ENCODE results near the gene HADHB.
"Not testable (repeated sequence)": the region's sequence is repeated elsewhere in the genome, so short reads cannot be mapped to it uniquely, and the experiment has no call there.

Gene HADHB

DNA sequence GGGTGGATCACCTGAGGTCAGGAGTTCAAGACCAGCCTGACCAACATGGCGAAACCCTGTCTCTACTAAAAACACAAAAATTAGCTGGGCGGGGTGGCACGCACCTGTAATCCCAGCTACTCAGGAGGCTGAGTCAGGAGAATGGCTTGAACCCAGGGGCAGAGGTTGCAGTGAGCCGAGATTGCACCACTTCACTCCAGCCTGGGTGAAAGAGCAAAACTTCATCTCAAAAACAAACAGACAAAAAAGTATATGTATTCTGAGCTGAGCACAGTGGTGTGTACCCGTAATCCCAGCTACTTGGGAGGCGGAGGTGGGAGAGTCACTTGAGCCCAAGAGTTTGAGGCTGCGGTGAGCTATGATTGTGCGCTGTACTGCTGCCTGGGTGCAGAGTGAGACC, 86.6 kb downstream of the HADHB start:
- not testable (repeated sequence) for DNase-seq

DNA sequence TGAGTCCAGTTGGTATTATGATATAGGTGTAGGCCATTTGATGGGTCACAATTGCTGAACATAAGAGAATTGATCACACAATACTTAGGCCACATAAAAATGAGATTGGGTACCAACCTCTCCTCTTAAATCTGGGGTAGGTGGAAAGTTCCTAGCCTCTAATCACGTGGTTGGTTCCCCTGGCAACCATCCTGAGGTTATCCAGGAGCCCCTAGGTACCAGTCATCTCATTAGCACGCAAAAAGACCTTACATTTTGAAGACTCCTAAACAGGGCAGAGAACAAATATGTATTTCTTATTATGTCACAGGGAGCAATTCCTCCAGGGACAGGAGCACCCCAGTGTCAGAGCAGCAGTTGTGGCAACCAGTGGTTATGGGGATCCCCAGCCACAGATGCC, 88.6 kb downstream of the HADHB start:
- no peak for DNase-seq

DNA sequence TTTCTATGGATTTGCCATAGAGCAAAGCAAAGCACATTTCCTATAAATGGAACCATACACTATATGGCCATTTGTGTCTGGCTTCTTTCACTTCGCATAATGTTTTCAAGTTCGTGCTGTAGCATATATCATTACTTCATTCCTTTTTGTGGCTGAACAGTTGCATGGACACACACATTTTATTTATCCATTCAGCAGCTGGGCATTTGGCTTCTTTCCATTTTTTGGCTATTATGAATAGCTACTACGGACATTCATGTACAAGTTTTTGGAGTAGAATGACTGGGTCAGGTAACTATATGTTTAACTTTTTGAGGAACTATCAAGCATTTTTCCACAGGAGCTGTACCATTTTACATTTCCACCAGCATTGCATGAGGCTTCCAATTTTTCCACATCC, 90.5 kb downstream of the HADHB start:
- no peak for DNase-seq

DNA sequence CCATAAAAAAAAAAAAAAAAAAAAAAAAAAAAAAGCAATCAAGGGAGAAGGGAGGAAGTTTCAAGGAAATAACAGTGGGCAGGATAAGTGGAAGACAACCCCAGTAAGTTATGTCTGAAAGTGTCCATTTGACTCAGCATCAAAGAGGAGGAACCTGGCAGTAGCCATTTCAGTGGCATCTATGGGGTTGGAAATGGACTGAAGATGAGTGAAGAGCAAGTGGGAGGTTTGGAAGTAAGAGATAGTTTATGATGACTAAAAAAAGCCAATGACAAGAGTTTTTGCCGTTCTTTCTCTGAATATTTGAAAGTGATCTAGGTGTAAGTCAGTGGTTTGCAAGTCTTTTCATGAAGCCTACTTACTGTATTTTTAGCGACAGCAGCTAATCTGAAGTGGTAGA, 92.0 kb downstream of the HADHB start:
- no peak for DNase-seq

DNA sequence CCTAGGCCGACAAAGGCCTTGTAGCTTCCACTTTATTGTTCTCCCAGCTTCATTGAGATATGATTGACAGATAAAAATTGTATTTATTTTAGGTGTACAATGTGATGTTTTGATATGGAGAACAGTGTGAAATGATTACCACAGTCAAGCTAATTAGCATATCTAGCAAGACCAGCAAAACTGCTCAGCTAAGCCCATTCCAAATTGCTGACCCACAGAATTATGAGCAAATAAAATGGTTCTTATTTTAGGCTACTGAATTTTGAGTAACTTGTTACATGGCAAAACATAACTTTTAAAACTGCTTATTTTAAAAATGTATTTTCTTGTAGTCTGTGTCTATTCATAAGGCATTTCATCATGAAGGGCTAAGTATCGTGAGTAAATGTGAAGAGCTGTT, 92.6 kb downstream of the HADHB start:
- DNase-seq, result no peak
